HG03575 (cell line): ENCODE data around the gene PRELID3B.

Source experiments
- ATAC-seq: cut with Tn5 transposase; IDR thresholded peaks from one replicate; pipeline ENCODE4 v1.9.1; 2021; ENCODE audit not compliant: unreplicated experiment, insufficient number of reproducible peaks, low FRiP score; ENCODE audit errors: extremely low read depth

Gene PRELID3B

GRCh38 chr20:59002874-59003399 lies 39.6 kb downstream of the PRELID3B start:
- ATAC-seq: no peak

GRCh38 chr20:59002388-59002787 lies 40.2 kb downstream of the PRELID3B start:
- no peak for ATAC-seq

GRCh38 chr20:59001449-59002171 lies 41.0 kb downstream of the PRELID3B start:
- no peak for ATAC-seq

GRCh38 chr20:59001068-59001448 lies 41.5 kb downstream of the PRELID3B start:
- no peak for ATAC-seq

GRCh38 chr20:59000326-59000725 lies 42.3 kb downstream of the PRELID3B start:
- ATAC-seq: no peak

GRCh38 chr20:58998656-58999055 lies 43.9 kb downstream of the PRELID3B start:
- no peak for ATAC-seq

GRCh38 chr20:58997141-58997770 lies 45.3 kb downstream of the PRELID3B start:
- ATAC-seq: no peak

GRCh38 chr20:58996226-58996611 lies 46.4 kb downstream of the PRELID3B start:
- no peak for ATAC-seq

- ATAC-seq: no peak
Observed at GRCh38 chr20:58995461-58996225, 46.9 kb downstream of the PRELID3B start.

GRCh38 chr20:58994390-58995159 lies 48.0 kb downstream of the PRELID3B start:
- no peak for ATAC-seq

- no peak for ATAC-seq
Observed at GRCh38 chr20:58993332-58994248, 49.0 kb downstream of the PRELID3B start.

GRCh38 chr20:58992911-58993310 lies 49.7 kb downstream of the PRELID3B start:
- no peak for ATAC-seq

- no peak for ATAC-seq
Observed at GRCh38 chr20:58991715-58992114, 50.9 kb downstream of the PRELID3B start.

GRCh38 chr20:58990651-58991445 lies 51.7 kb downstream of the PRELID3B start:
- ATAC-seq: no peak

- no peak for ATAC-seq
Observed at GRCh38 chr20:58989196-58989595, 53.4 kb downstream of the PRELID3B start.

- no peak for ATAC-seq
Observed at GRCh38 chr20:58988565-58988882, 54.1 kb downstream of the PRELID3B start.

GRCh38 chr20:58987790-58988564 lies 54.6 kb downstream of the PRELID3B start:
- ATAC-seq: no peak
